Measurements from ENCODE around the gene THSD8.

DNA sequence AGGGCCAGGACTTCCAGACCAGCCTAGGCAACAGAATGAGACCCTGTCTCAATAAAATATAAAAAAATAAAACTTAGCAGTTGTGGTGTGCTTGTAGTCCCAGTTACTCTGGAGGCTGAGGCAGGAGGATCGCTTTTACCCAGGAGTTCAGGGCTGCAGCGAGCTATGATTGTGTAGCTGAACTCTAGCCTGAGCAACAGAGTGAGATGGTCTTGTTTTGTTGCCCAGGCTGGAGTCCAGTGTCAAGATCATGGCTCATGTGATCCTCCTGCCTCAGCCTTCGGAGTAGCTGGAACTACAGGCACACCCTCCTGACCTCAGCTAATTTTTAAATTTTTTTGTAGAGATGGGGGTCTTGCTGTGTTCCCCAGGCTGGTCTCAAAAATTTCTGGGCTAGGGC, 14.9 kb upstream of the THSD8 start:
- TF ChIP-seq, protein P1, sequence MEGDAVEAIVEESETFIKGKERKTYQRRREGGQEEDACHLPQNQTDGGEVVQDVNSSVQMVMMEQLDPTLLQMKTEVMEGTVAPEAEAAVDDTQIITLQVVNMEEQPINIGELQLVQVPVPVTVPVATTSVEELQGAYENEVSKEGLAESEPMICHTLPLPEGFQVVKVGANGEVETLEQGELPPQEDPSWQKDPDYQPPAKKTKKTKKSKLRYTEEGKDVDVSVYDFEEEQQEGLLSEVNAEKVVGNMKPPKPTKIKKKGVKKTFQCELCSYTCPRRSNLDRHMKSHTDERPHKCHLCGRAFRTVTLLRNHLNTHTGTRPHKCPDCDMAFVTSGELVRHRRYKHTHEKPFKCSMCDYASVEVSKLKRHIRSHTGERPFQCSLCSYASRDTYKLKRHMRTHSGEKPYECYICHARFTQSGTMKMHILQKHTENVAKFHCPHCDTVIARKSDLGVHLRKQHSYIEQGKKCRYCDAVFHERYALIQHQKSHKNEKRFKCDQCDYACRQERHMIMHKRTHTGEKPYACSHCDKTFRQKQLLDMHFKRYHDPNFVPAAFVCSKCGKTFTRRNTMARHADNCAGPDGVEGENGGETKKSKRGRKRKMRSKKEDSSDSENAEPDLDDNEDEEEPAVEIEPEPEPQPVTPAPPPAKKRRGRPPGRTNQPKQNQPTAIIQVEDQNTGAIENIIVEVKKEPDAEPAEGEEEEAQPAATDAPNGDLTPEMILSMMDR (IDR thresholded peaks at IDR 0.05; ENCODE audit: poor library complexity, severe bottlenecking), result no peak
- no peak for TF ChIP-seq EP300 (conservative IDR thresholded peaks at IDR 0.05; ENCODE audit: poor library complexity, severe bottlenecking)
